Activated naive CD4-positive, alpha-beta T cell (primary cell): Measurements from ENCODE around the gene FAM111B.
"Not testable (repeated sequence)": the region's sequence is repeated elsewhere in the genome, so short reads cannot be mapped to it uniquely, and the experiment has no call there.

Experiments
- DNase-seq, 4 experiments: peaks; one replicate each; lab custom pipeline; 2025; lab: John Stamatoyannopoulos, UW

FAM111B gene

GRCh38 chr11:59106363-59107336, at the start of gene FAM111B:
FAM111B (plus strand) TSS chr11:59107237; CDS start chr11:59109626, 2,389 bp downstream.
- DNase-seq = peak in 2 of 4 experiments; percentile 8 to 43

GRCh38 chr11:59058120-59059033, 48.7 kb upstream of the FAM111B start:
- DNase-seq = peak; percentile 59 to 82 (median 66)

- not testable (repeated sequence) for DNase-seq
Measured at GRCh38 chr11:59060096-59060495, 46.9 kb upstream of the FAM111B start.

- DNase-seq = no peak
Measured at GRCh38 chr11:59062602-59063529, 44.2 kb upstream of the FAM111B start.

GRCh38 chr11:59063996-59064727, 42.9 kb upstream of the FAM111B start:
- not testable (repeated sequence) for DNase-seq

GRCh38 chr11:59069087-59069486, 38.0 kb upstream of the FAM111B start:
- DNase-seq = no peak

GRCh38 chr11:59076876-59077571, 30.0 kb upstream of the FAM111B start:
- DNase-seq = no peak

- DNase-seq = no peak
Measured at GRCh38 chr11:59078435-59078834, 28.6 kb upstream of the FAM111B start.

- DNase-seq = no peak
Measured at GRCh38 chr11:59079086-59079485, 28.0 kb upstream of the FAM111B start.

GRCh38 chr11:59080421-59080820, 26.6 kb upstream of the FAM111B start:
- DNase-seq = not testable (repeated sequence)

- DNase-seq = not testable (repeated sequence)
Measured at GRCh38 chr11:59081430-59082020, 25.5 kb upstream of the FAM111B start.

- not testable (repeated sequence) for DNase-seq
Measured at GRCh38 chr11:59086007-59086406, 21.0 kb upstream of the FAM111B start, which contains the start of gene GLYATL1B. GLYATL1B (plus strand) TSS chr11:59086307; CDS start chr11:59086307, 0 bp downstream.

- no peak for DNase-seq
Measured at GRCh38 chr11:59088162-59088561, 18.9 kb upstream of the FAM111B start.

GRCh38 chr11:59093576-59093975, 13.5 kb upstream of the FAM111B start:
- DNase-seq = not testable (repeated sequence)

- DNase-seq = not testable (repeated sequence)
Measured at GRCh38 chr11:59095225-59095624, 11.8 kb upstream of the FAM111B start.

GRCh38 chr11:59095972-59096575, 11.0 kb upstream of the FAM111B start:
- not testable (repeated sequence) for DNase-seq

GRCh38 chr11:59097113-59097708, 9.8 kb upstream of the FAM111B start:
- peak in 3 of 4 experiments; percentile 4 to 50 (median 18) for DNase-seq

- DNase-seq = not testable (repeated sequence)
Measured at GRCh38 chr11:59097938-59098337, 9.1 kb upstream of the FAM111B start.
